OCI-M2 (cell line): ENCODE results near the gene ODAD2.

ENCODE experiments used
- DNase-seq: peaks from one replicate; lab custom pipeline; 2025; ENCODE audit not compliant: unreplicated experiment; lab: John Stamatoyannopoulos, UW

The ODAD2 gene

DNA sequence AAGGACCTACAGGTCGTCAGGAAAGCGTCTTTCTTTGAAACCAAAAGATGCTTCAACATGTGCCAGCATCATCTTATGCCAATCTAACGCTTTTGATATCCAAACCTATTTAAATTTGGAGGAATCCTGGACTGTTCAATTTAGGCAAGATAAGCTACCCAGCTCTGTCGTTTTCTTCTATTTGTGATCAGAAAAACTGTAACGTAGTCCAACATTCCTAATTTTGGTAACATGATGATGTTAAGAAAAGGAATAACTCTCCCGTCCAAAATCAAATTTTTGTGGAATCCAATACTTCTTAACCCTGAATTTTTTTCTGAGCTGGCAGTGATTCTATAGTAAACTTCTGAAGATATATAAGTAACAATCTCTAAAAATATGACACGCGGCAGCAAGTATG lies 160.0 kb downstream of the ODAD2 start:
- DNase-seq: no peak

DNA sequence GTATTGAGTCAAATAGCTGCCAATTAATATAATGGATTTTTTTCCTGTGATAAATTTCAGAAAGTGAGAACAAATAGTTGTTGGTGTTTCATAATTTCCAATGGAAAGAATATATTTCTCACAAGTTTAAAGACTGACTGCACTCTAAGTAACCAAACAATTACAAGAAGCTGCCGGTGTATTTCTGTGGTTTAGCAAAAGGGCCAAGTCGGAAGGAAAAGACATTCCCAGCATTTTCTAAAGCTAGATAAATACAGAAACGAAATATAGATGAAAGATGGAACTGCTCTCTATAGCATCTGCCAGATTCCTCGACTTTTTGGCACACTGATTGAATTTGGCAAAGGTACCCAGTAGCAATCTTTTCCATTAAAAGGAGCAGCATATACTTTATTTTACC lies 160.5 kb downstream of the ODAD2 start:
- no peak for DNase-seq

DNA sequence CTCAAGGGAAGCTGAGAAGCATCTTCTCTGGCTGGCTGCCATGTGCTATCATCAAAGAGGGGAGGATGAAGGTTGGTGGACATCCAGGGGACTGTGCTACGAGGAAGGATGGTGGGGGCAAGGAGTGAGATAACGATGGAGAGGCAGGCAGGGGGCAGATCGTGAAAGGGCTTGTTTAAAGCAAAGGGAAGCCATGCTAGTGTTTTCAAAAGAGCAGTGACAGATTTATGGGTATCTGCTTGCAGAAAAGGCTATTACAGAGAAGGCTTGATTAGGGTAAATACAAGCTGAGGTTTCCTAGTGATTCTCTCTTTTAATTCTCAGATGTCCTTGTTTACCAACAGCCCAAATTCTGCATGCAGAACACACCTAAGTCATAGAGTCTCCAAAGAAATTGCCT lies 164.4 kb downstream of the ODAD2 start:
- DNase-seq: no peak

DNA sequence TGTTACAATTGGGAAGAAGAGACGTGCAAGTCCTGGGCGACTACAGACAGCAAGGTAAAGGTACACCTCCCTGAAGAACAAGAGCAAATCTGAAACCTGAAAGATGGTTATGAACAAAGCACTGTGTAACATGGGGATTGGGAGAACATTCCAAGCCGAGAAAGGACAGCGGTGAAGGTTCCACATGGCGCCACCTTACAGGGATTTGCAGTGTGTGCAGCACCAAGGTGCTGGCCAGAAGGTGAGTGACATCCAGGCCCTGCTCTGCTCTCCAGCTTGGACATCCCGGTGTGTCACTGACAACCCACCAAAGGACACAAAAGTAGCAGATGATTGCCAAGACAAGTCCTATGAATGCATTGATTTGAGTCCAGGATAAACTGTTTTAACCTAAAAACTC lies 165.1 kb downstream of the ODAD2 start:
- DNase-seq: no peak

DNA sequence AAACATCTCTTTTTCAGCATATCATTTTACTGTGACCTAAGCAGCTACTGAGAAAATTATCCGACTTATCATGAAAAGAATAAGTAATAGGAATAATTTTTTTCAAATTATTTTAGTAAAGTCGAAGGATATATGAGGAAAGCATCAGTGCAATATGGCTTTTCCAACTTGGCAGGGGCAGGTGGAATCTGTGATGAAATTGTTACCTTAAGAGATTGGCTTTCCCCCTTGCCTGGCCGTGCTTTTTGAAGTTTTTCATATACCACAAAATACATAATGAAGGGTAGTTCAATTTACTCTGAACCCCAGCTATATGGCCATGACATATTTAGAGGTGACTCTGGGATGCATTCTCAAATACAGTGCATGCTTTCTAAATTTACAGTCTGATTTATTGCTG lies 166.1 kb downstream of the ODAD2 start:
- no peak for DNase-seq

DNA sequence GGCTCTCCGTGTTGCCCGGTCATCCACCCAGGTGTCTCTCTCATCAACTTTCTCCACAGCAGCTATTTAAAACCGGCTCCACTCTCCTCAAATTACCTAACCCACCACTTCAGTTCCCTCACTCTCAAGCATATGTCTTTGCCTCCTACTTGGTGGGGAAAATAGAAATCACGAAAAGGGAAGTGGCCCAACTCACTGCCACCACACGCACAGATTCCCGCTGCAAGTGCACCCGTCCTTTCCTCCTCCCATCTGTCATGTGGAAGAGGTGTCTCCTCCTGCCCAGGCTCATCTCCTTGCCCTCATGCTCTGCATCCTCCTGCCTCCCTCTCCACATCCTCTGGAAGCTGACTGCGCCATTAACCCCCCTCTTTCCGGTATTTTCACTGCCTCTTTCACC lies 172.5 kb downstream of the ODAD2 start:
- no peak for DNase-seq

DNA sequence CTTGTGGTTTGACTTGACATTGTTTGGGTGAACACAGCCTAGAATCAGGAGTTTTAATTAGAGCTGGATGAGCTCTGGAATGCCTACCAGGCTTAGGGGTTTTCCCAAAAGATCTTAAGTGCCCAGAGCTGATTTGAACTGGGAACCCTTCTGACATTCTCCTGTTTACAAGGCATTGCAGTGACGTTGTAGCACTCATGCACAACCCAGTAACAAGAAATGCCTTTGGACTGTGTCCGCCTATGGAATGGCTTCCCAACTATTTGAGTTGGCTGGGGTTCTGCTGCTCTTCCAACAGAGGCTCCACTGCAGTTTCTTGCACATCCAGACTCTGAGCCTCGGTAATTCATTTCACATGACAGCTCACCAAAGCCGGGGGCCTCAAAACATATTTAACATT lies 176.6 kb downstream of the ODAD2 start:
- no peak for DNase-seq

DNA sequence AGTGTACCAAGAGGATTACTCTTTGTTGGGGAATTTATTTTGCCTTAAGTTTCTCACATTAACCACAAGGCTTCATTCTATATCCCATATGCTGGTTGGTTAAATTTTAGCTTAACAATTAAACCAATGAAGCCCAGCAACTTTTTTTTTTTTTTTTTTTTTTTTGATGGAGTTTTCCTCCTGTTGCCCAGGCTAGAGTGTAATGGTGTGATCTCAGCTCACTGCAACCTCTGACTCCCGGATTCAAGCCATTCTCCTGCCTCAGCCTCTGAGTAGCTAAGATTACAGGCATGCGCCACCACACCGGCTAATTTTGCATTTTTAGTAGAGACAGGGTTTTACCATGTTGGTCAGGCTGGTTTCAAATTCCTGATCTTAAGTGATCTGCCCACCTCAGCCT lies 178.2 kb downstream of the ODAD2 start:
- DNase-seq: no peak

DNA sequence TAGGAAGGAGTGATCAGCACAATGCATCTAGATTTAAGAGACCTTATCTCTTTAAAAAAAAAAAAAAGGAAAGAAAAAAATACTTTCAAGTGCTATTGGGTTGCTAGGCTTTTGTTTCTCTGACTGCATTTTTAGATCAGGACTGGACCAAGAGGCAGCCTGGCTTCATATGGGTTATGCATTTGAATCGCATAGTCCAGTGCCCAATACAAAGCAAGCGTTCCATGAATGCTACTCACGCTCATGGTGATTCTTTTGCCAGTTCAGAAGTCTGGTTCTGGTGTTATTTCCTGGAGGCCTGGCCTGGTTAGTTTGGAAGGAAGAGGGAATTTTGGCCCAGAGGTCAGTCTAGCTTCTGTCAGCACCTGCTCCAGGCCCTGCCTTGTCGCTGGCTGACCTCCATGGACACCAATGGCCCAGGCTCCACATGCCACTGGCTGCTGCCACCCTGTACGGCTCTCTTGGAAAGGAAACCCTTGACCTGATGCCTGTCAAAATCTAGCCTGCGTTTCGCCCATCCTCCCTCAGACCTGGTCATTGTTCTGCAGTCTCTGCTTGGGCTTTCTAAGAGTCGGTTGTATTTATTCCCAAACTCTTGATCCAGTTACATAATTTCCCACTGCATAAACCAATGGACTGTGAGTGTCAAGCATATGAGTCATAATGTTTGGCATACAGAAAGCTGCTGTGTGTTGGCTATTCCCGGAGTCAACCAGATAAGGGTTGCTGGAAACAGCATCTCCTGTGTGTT lies 178.9 kb downstream of the ODAD2 start:
- no peak for DNase-seq

DNA sequence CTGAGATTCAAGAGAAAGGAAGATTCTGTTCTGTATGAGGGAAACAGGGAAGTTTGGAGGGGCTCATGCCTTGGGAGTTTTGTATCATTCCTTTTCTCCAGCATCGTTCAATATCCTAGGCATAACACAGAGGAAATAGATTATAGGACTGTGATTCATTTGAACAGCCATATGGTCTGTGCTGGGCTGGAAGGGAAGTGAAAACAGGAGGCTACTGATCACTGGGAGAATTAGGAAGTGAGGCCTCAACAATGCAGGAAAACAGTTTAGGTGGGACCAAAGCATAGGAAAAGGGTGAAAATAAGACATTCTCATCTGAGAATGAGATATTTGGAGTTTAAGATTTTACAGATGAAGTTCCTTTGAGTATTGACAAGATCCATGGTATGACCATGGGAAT lies 182.6 kb downstream of the ODAD2 start:
- DNase-seq: no peak

DNA sequence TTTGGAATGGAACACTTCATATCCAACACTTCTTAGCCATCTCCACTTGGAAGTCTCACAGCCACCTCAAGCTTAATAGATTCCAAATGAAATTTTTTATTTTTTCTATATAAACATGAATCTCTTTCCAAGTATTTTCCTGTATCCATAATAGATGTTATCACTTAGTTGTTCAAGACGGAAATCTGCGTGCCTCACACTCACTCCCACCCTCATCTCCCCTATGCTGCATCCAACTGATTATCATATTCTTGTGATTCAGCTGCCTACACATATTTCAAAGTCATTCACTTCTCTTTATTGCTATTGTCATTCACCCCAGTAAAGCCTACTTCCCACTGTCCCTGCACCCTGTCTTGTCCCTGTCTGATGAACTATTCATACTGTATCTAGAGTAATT lies 183.0 kb downstream of the ODAD2 start:
- no peak for DNase-seq

DNA sequence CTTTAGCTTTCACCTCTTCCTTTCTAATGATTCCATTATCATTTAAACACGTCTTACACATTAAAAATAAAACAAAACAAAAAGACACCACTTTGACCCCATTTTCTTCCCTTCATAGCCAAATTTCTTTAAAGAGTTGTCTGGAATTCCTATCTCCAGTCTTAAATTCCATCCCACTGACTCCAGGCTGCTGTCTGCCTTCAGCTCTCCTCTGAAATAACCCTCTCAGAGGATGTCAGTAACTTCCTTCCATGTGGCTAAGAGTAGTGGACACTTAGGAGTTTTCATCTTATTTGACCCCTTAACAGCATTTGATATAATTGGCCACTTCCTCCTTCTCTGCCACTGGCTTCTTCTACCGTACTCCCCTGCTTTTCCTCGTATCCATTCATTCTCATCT lies 183.6 kb downstream of the ODAD2 start:
- no peak for DNase-seq

DNA sequence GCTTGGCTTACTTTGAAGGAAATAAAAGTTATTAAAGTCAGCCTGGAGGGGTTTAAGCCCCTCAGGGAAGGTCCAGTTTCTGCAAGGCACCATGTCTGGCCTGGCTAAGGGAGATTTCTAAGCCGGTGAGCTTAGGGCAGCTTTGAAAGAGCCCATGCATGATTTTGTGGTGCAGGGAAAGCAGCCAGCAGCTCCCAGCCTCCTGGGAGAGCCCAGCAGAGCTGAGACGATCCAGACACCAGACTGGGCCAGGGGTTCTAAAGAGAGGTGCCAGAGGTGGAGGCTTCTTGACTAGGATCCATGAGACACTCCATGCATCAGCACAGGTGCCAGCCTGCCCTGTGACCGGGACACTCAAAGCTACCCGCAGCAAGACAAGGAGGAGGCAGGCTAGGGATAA lies 193.7 kb downstream of the ODAD2 start:
- no peak for DNase-seq

DNA sequence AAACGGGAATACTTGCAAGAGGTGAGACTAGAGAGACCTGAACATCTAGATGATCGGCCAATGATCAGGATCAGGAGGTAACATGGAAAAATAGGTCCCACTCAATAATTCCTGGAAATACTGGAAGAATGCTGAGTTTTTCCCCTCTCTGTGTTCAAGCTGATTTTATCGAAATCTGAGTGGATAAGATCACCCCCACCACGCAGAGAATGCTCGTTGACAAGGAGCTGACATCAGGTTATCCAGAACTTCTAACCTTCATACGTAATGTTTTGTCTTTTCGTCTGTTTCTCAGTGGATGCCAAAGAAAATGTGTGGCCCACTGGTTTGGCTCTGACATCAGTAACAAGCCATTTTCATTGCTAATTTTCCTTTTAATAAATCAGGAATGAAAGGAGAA lies 194.7 kb downstream of the ODAD2 start:
- no peak for DNase-seq

DNA sequence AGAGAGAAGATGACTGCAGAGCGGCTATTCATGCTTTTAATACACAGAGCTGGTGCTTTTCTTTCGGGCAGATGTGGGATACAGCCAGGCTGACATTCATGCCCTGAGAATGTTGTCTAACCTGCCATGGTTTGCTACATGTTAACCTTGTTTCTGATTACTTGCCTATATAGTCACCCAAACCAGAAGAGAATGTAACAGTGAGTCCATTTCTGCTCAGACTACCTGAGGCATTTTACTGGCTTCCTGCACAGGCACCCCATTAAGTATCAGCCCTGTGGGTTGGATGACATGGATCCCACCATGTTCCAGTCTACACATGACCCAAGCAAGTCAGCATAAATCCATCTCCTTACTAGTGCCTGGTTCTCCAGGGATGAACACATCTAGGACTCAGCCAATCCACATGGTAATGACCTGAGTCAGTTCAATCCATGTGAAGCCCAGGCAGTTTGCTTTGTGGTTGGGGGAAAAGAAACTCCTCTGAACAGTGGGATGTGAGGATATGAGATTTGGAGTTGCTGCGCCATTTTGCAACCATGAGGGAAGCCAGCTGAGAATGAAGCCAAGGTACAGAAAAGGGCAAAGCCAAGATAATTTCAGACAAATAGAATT lies 197.6 kb downstream of the ODAD2 start:
- no peak for DNase-seq

DNA sequence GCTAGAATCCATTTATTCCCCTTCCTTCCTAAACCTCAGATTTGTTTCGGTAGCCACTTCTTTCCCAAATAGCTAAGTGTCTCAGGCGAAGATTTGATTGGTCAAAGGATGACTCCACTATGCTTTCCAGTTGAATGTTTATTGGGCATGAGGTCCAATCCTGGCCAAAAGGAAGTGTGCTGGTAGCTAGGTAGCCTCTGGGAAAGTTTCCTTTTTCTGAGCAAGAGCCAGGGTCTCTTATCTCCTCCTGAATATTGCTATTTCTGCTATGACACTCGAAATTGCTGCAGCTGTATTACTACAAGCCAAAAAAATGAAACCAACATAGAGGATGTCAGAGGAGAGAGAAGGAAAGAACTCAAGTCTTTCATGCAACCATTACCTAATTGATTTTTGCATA lies 199.8 kb downstream of the ODAD2 start:
- DNase-seq: no peak

DNA sequence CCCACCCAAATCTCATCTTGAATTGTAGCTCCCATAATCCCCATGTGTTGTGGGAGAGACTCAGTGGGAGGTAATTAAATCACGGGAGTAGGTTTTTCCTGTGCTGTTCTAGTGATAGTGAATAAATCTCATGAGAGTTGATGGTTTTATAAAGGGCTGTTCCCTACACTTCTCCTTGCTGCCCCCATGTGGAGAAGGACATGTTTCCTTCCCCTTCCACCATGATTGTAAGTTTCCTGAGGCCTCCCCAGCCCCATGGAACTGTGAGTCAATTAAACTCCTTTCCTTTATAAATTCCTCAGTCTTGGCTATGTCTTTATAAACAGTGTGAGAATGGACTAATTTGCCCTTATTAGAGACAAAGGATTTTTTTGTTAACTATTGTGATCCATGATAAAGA lies 204.7 kb downstream of the ODAD2 start:
- no peak for DNase-seq

DNA sequence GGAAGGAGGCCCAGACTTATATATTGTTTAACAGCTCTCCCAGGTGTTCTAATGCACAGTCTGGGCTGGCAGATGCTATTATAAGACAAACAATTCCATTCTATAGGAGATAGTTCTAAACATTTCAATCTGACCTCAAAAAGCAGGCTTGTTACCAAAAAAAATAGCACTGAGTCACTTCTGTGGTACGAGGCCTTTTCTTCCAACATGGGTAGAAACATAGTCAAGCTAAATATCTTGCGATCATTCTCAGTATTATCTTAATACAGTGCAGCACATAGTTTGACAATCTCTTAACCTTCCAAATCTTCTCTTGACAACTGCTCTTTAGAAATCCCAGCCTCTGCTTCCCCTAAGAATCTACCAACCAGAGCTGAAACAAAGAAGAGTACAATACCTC lies 206.7 kb downstream of the ODAD2 start:
- no peak for DNase-seq

DNA sequence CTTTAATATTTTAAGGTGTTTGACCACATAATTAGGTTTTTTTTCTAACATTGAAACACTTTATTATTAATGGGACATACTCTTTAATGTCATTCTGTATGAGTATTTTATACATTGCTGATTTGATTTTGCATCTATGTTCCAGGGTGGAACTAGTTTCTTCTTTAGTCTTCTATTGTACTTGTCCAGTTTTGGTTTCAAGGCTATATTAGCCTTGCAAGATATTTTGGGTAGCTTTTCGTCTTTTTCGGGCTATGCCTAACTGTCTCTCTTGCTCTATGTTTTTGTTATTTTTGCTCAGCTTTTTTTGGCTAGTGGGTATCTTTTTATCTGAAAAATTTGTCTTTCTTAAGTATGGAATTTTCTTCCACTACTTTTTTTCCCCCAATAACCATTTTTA lies 214.6 kb downstream of the ODAD2 start:
- no peak for DNase-seq

DNA sequence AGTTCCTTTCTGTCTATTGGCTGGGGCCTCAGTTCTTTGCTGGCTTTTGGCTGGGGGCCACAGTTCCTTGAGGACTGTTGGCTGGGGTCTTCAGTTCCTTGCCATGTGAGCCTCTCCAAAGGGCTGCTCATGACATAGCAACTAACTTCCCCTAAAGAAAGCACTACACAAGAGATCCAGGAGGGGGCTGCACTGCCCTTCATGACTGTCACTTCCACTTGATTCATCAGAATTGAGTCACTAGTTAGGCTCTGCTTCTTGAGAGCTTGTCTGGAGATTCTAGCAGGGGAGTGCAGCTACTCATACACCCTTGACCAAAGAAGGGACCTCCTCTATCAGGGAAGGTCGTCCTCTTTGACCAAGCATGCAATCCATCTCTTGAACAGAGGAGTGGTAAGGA lies 215.2 kb downstream of the ODAD2 start:
- peak; percentile 11 for DNase-seq

DNA sequence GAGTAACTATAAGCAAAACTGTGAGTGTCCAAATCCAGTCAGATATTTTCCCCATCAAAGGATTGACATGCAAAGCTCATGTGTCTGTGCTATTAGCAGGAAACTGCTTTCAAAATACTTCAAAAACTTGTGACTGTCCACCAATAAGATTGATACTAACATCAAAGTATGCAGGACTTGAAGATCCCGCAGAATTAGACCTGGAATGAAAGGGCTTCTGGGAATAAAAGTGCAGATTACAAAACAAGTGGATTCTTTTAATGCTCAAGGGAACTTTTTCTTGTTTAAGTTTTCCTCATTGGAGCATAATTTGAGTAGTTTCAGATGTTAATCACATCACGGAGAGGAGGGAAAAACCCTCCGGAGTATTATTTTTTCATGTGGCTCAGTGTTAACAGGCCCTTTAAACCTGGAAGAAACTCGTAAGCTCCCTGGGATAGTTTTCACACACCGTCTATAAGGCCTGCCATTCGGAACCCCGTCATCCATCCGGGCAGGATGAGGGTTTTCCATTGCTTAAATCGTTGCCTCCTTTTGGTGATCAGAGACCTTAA lies 219.3 kb downstream of the ODAD2 start:
- DNase-seq: no peak

DNA sequence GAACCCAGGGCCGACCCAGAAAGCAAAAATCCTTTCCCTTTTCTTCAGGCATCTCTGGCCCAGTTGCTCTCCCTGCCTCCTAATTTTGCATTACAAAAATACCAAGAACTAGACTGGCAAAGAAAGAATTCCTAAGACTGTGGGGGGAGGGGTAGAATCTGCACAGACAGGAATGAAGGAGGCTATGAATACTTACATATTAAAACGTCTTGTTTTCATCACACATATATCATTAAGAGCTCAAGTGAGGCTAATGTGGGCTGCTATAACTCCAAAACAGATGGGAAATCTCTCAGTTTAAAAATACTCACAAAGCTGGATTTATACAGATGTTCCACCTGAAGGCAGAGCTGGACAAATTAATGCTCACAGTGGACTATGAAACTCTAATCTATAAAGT lies 224.0 kb downstream of the ODAD2 start:
- DNase-seq: no peak

DNA sequence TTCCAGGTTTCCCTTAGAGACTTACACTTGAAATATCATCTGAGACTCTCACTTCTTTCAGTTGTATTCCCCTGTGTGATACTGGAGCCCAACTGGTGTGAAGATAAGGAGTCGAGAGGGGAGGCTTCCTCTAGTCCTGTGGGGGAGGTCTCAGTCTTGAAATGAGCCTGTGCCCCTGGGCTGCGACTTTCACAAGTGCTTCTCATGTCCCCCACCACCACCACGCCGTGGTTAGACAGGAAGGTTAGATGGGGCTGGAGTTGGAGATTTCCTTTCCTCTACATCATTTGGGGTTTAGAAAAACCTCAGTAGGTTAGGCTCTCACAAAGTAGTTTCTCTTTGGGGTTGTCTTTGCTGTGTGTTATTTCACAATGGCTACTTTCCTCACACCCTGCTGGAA lies 227.6 kb downstream of the ODAD2 start:
- DNase-seq: no peak
